ENCODE measurements around the gene CPEB3. TPM values are rescaled to one million over a fixed set of nuclear protein-coding genes. Genes with fewer than 3 reads are reported as not detected.

CPEB3 gene
- total and polyA plus RNA-seq, 9 of the 15 experiments (the other 6 are each of a cell fraction or from before 2014, with no cell fraction given), result 0.15 to 1.2 (median 0.51) TPM

DNA sequence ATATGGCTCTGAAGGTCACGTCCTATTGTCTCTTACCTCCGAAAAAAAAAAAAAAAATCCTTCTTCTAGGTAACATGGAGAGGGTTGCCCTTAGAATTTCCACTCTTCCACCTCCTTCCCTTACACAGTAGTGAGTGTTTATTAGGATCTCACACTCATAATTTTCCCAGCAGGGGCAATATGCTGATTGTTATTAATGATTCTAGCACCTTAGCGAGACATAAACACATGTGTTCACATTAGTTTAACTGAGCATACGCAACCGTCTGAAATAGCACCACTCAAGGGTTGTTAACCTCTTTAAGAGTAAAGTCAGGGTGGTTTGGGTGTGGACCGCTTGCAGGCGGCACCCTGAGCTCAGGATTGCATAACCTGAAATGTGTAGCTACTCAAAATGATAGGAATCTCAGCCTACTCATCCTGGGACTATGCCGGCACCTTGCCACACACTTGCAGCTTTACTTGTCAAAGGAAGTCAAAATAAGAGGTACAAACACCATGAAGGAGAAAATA, 52.2 kb downstream of the CPEB3 start (continued):
- TF ChIP-seq, protein P1, sequence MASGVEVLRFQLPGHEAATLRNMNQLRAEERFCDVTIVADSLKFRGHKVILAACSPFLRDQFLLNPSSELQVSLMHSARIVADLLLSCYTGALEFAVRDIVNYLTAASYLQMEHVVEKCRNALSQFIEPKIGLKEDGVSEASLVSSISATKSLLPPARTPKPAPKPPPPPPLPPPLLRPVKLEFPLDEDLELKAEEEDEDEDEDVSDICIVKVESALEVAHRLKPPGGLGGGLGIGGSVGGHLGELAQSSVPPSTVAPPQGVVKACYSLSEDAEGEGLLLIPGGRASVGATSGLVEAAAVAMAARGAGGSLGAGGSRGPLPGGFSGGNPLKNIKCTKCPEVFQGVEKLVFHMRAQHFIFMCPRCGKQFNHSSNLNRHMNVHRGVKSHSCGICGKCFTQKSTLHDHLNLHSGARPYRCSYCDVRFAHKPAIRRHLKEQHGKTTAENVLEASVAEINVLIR (CRISPR knock-in tag; IDR thresholded peaks at IDR 0.05), result no peak
- TF ChIP-seq HMGN3 (IDR thresholded peaks at IDR 0.05; ENCODE audit: borderline replicate concordance, extremely low read depth, insufficient read length, low read depth, low read length), result no peak
- TF ChIP-seq, protein P2, sequence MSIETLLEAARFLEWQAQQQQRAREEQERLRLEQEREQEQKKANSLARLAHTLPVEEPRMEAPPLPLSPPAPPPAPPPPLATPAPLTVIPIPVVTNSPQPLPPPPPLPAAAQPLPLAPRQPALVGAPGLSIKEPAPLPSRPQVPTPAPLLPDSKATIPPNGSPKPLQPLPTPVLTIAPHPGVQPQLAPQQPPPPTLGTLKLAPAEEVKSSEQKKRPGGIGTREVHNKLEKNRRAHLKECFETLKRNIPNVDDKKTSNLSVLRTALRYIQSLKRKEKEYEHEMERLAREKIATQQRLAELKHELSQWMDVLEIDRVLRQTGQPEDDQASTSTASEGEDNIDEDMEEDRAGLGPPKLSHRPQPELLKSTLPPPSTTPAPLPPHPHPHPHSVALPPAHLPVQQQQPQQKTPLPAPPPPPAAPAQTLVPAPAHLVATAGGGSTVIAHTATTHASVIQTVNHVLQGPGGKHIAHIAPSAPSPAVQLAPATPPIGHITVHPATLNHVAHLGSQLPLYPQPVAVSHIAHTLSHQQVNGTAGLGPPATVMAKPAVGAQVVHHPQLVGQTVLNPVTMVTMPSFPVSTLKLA (conservative IDR thresholded peaks at IDR 0.05), result no peak
- no peak for TF ChIP-seq ZNF212 (CRISPR knock-in tag; IDR thresholded peaks at IDR 0.05)
- TF ChIP-seq ZNF584 (CRISPR knock-in tag; IDR thresholded peaks at IDR 0.05; ENCODE audit: low read depth), result peak; percentile 84
- TF ChIP-seq, protein P3, sequence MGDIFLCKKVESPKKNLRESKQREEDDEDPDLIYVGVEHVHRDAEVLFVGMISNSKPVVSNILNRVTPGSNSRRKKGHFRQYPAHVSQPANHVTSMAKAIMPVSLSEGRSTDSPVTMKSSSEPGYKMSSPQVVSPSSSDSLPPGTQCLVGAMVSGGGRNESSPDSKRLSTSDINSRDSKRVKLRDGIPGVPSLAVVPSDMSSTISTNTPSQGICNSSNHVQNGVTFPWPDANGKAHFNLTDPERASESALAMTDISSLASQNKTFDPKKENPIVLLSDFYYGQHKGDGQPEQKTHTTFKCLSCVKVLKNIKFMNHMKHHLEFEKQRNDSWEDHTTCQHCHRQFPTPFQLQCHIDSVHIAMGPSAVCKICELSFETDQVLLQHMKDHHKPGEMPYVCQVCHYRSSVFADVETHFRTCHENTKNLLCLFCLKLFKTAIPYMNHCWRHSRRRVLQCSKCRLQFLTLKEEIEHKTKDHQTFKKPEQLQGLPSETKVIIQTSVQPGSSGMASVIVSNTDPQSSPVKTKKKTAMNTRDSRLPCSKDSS (IDR thresholded peaks at IDR 0.05; ENCODE audit: low read depth, partially characterized antibody), result no peak
- peak; percentile 84 for TF ChIP-seq SMAD1 (IDR thresholded peaks at IDR 0.05; ENCODE audit: low read depth, low read length, partially characterized antibody)
- peak; percentile 82; the same call in 1 of the 2 replicates for TF ChIP-seq ATF7 (IDR thresholded peaks at IDR 0.05)
- peak; percentile 79; the same call in 1 of the 2 replicates for TF ChIP-seq SMARCA4 (IDR thresholded peaks at IDR 0.05)
- TF ChIP-seq, protein P4, sequence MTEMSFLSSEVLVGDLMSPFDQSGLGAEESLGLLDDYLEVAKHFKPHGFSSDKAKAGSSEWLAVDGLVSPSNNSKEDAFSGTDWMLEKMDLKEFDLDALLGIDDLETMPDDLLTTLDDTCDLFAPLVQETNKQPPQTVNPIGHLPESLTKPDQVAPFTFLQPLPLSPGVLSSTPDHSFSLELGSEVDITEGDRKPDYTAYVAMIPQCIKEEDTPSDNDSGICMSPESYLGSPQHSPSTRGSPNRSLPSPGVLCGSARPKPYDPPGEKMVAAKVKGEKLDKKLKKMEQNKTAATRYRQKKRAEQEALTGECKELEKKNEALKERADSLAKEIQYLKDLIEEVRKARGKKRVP (CRISPR knock-in tag; IDR thresholded peaks at IDR 0.05), result peak; percentile 83
- TF ChIP-seq, protein P5, sequence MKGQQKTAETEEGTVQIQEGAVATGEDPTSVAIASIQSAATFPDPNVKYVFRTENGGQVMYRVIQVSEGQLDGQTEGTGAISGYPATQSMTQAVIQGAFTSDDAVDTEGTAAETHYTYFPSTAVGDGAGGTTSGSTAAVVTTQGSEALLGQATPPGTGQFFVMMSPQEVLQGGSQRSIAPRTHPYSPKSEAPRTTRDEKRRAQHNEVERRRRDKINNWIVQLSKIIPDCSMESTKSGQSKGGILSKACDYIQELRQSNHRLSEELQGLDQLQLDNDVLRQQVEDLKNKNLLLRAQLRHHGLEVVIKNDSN (CRISPR knock-in tag; IDR thresholded peaks at IDR 0.05), result no peak
- TF ChIP-seq, protein P6, sequence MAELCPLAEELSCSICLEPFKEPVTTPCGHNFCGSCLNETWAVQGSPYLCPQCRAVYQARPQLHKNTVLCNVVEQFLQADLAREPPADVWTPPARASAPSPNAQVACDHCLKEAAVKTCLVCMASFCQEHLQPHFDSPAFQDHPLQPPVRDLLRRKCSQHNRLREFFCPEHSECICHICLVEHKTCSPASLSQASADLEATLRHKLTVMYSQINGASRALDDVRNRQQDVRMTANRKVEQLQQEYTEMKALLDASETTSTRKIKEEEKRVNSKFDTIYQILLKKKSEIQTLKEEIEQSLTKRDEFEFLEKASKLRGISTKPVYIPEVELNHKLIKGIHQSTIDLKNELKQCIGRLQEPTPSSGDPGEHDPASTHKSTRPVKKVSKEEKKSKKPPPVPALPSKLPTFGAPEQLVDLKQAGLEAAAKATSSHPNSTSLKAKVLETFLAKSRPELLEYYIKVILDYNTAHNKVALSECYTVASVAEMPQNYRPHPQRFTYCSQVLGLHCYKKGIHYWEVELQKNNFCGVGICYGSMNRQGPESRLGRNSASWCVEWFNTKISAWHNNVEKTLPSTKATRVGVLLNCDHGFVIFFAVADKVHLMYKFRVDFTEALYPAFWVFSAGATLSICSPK (IDR thresholded peaks at IDR 0.05; ENCODE audit: borderline replicate concordance), result no peak
- TF ChIP-seq ZNF316 (IDR thresholded peaks at IDR 0.05), result no peak
- TF ChIP-seq, protein P7, sequence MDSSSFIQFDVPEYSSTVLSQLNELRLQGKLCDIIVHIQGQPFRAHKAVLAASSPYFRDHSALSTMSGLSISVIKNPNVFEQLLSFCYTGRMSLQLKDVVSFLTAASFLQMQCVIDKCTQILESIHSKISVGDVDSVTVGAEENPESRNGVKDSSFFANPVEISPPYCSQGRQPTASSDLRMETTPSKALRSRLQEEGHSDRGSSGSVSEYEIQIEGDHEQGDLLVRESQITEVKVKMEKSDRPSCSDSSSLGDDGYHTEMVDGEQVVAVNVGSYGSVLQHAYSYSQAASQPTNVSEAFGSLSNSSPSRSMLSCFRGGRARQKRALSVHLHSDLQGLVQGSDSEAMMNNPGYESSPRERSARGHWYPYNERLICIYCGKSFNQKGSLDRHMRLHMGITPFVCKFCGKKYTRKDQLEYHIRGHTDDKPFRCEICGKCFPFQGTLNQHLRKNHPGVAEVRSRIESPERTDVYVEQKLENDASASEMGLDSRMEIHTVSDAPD (CRISPR knock-in tag; IDR thresholded peaks at IDR 0.05), result no peak
- no peak for TF ChIP-seq CBX3 (IDR thresholded peaks at IDR 0.05; ENCODE audit: borderline replicate concordance in 1 of 2, low read length in 2 of 2)
- no peak for TF ChIP-seq ZFPM2 (CRISPR knock-in tag; IDR thresholded peaks at IDR 0.05)
- peak; percentile 72 for TF ChIP-seq ZNF175 (CRISPR knock-in tag; IDR thresholded peaks at IDR 0.05; ENCODE audit: low read depth)
- peak; percentile 53 for TF ChIP-seq SOX6 (IDR thresholded peaks at IDR 0.05)
- no peak for TF ChIP-seq CAMTA2 (CRISPR knock-in tag; conservative IDR thresholded peaks at IDR 0.05)
- TF ChIP-seq MTA1 (IDR thresholded peaks at IDR 0.05; ENCODE audit: borderline replicate concordance), result no peak

Data from K562 (cell line).